Fibroblast of villous mesenchyme (primary cell): ENCODE measurements around the gene B4GALT3. TPM values are rescaled to one million over a fixed set of nuclear protein-coding genes. Genes with fewer than 3 reads are reported as not detected.
A peak's percentile ranks its signal among the peaks of the same experiment; 100 is the strongest.

Experiments used
- DNase-seq: peaks from one replicate; pipeline ENCODE4 v3.0.0-alpha.2; 2010; ENCODE audit warnings: low read depth
- H3K4me3 ChIP-seq: 2 replicates; pipeline ENCODE4 v1.5.1; 2011; ENCODE audit warnings: low read depth, mild to moderate bottlenecking, low read length
- CTCF ChIP-seq: IDR thresholded peaks from 2 replicates; pipeline ENCODE4 v1.5.1; 2012; ENCODE audit warnings: low read depth, mild to moderate bottlenecking, low read length; ENCODE audit not compliant: insufficient read depth
- total RNA-seq: library from RNA; depleted of rRNA; stranded (reverse); fragments of >200 nt; gene quantifications from 2 replicates; pipeline ENCODE4 v1.2.3, GENCODE V29; 2012

The B4GALT3 gene
- total RNA-seq, 1 donor, result 22.5 TPM

GRCh38 chr1:161192476-161193465, 15.5 kb upstream of the B4GALT3 start:
- H3K4me3 ChIP-seq, result no peak overlapping the region
- peak; percentile 95 for TF ChIP-seq CTCF
- peak; percentile 76 for DNase-seq

GRCh38 chr1:161191971-161192370, 14.7 kb upstream of the B4GALT3 start:
- no peak for TF ChIP-seq CTCF
- DNase-seq, result no peak
- no peak overlapping the region for H3K4me3 ChIP-seq

- no peak for TF ChIP-seq CTCF
- DNase-seq, result no peak
- H3K4me3 ChIP-seq, result no peak overlapping the region
Observed at GRCh38 chr1:161190962-161191521, 13.7 kb upstream of the B4GALT3 start.

GRCh38 chr1:161189036-161189435, 11.7 kb upstream of the B4GALT3 start:
- no peak for DNase-seq
- H3K4me3 ChIP-seq, result no peak overlapping the region
- no peak for TF ChIP-seq CTCF

GRCh38 chr1:161188381-161188780, 11.1 kb upstream of the B4GALT3 start:
- DNase-seq, result no peak

GRCh38 chr1:161187311-161187710, 10.0 kb upstream of the B4GALT3 start:
- H3K4me3 ChIP-seq, result no peak overlapping the region
- no peak for DNase-seq
- TF ChIP-seq CTCF, result no peak

More at GRCh38 chr1:161188381-161188780, 11.1 kb upstream of the B4GALT3 start:
- no peak overlapping the region for H3K4me3 ChIP-seq
- TF ChIP-seq CTCF, result no peak
